Psoas muscle (tissue), 8 donors: ENCODE measurements around the gene MSH3. TPM values are rescaled to one million over a fixed set of nuclear protein-coding genes. Genes with fewer than 3 reads are reported as not detected.
"Not testable (repeated sequence)": the region's sequence is repeated elsewhere in the genome, so short reads cannot be mapped to it uniquely, and the experiment has no call there.

ENCODE experiments used
- ATAC-seq, 4 donors: fragments of 200-7000 bp; cut with Tn5 transposase; one replicate each; pipeline ENCODE4 v1.9.1; 2020; ENCODE audit warnings: moderate library complexity in 3 of 4, mild to moderate bottlenecking in 2 of 4
- DNase-seq, 2 donors: peaks; one replicate each; pipeline ENCODE4 v3.0.0-alpha.2; 2020
- H3K27ac ChIP-seq: fragments of 200-600 bp; one replicate; pipeline ENCODE4 v1.8.0; 2022
- H3K27me3 ChIP-seq, 3 donors: fragments of 200-600 bp in 1 of 3; one replicate each; pipeline versions ENCODE4 v1.6.1 to v1.8.0; 2013 to 2022; ENCODE audit warnings: low read length in 2 of 3, mild to moderate bottlenecking in 2 of 3, moderate library complexity in 1 of 3; ENCODE audit not compliant: insufficient read depth in 3 of 3
- H3K36me3 ChIP-seq, 2 donors: fragments of 200-600 bp in 1 of 2; one replicate each; pipeline versions ENCODE4 v1.6.1 to v1.8.0; 2013 to 2022; ENCODE audit warnings: low read depth in 1 of 2, mild to moderate bottlenecking in 1 of 2, moderate library complexity in 1 of 2; ENCODE audit not compliant: insufficient read depth in 1 of 2
- H3K4me1 ChIP-seq: fragments of 200-600 bp; one replicate; pipeline ENCODE4 v1.8.0; 2022
- H3K4me3 ChIP-seq: fragments of 200-600 bp; one replicate; pipeline ENCODE4 v1.8.0; 2022; ENCODE audit warnings: mild to moderate bottlenecking
- H3K9me3 ChIP-seq: fragments of 200-600 bp; one replicate; pipeline ENCODE4 v1.8.0; 2022
- WGBS, 3 donors: extraction: QIAGEN DNeasy Blood & Tissue Kit; methylation state at CpG; one replicate each; pipeline versions ENCODE4 v1.1.6 to v1.1.7; 2013; 5-methylcytosine and 5-hydroxymethylcytosine counted together
- intact Hi-C, 2 donors: fragments of 100-400 bp; cut with DNase I; formaldehyde crosslinking; loops; one replicate each; pipeline versions ENCODE4 v1.11.0 to v1.14.2; 2022
- polyA plus RNA-seq, 3 donors: library from polyadenylated mRNA; stranded (reverse); fragments of 200-250 nt; gene quantifications; one replicate each; pipeline ENCODE4 v1.2.3, GENCODE V29; 2013
- total RNA-seq, 4 donors: library from RNA; stranded (reverse); fragmentation: NEBNext Ultra II Directional in 2 of 4; extraction: Animal tissue kit (Norgen Biotek cat#: 25700) in 2 of 4; gene quantifications; one replicate each; pipeline versions ENCODE4 v1.2.1 to v1.2.4, GENCODE V29; 2021 to 2023
- TF ChIP-seq, protein P1 (sequence below): fragments of 200-600 bp; IDR thresholded peaks from one replicate; pipeline ENCODE4 v1.8.0; 2022; ENCODE audit warnings: antibody characterized with exemption
- donor health status: healthy with polysubstance abuse.
- donor health status: DM: no; HTN: no; CAD: no; lungs with moderate emphysema.
- donor health status: Bipolar disorder and iron deficiency.
- donor health status: healthy.
- donor health status: DM: yes; HTN: yes; CAD: no.
- donor health status: DM: no; HTN: no; CAD: no.
- donor health status: DM: no; HTN: no; CAD: no.
- donor health status: DM: yes; HTN: yes; CAD: no.

MSH3 gene
- total and polyA plus RNA-seq, 7 donors = 2.8 to 12.6 (median 5.8) TPM

- intact Hi-C loops = no loop called here
- no peaks in the 10 kb centered on the region for H3K27me3 ChIP-seq
- H3K4me3 ChIP-seq = no peak overlapping the region
- no peak for ATAC-seq
- H3K27ac ChIP-seq = no peak overlapping the region
- WGBS, 3 donors = 19 to 23% (median 21%) methylated on average over 2 of the region's 2 CpGs
- no peak for DNase-seq
- TF ChIP-seq, protein P1, sequence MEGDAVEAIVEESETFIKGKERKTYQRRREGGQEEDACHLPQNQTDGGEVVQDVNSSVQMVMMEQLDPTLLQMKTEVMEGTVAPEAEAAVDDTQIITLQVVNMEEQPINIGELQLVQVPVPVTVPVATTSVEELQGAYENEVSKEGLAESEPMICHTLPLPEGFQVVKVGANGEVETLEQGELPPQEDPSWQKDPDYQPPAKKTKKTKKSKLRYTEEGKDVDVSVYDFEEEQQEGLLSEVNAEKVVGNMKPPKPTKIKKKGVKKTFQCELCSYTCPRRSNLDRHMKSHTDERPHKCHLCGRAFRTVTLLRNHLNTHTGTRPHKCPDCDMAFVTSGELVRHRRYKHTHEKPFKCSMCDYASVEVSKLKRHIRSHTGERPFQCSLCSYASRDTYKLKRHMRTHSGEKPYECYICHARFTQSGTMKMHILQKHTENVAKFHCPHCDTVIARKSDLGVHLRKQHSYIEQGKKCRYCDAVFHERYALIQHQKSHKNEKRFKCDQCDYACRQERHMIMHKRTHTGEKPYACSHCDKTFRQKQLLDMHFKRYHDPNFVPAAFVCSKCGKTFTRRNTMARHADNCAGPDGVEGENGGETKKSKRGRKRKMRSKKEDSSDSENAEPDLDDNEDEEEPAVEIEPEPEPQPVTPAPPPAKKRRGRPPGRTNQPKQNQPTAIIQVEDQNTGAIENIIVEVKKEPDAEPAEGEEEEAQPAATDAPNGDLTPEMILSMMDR = no peak
- no peaks in the 10 kb centered on the region for H3K4me1 ChIP-seq
- no peaks in the 10 kb centered on the region for H3K36me3 ChIP-seq
- peaks cover 8% of the 10 kb centered on the region for H3K9me3 ChIP-seq
These were observed 171.5 kb downstream of the MSH3 start for GRCh38 chr5:80825786-80826460.

- no peaks in the 10 kb centered on the region for H3K9me3 ChIP-seq
- no peaks in the 10 kb centered on the region for H3K4me1 ChIP-seq
- H3K4me3 ChIP-seq = no peak overlapping the region
- H3K27me3 ChIP-seq = no peaks in the 10 kb centered on the region
- ATAC-seq = no peak
- no peaks in the 10 kb centered on the region for H3K36me3 ChIP-seq
- no peak for DNase-seq
- TF ChIP-seq, protein P1 = no peak
- intact Hi-C loops = no loop called here
- no peak overlapping the region for H3K27ac ChIP-seq
These were observed 180.3 kb downstream of the MSH3 start for GRCh38 chr5:80834710-80835109.

DNA sequence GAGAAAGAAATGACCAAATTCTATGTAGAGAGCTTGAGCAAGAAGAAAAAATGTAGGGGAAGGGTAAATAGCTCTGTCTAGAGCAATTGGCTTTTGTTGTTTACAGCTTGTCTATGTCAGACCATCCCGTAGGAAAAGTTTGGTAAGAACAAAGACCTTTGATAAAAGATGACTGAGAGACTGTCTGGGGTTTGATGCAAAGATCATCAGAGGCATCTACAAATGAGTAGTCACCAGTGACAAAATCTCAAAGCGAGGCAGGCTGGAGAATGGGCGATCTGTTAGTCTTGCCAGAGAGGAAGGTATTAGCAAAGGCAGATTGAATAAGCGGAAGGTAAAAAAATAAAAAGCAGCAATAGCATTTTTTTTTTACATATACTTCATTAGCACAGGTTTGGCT is 180.7 kb downstream of the MSH3 start:
- Histone ChIP-seq H3K36me3 (no peaks in the 10 kb centered on the region), H3K4me1 (no peaks in the 10 kb centered on the region), H3K4me3 (no peak overlapping the region), H3K27ac (no peak overlapping the region), H3K27me3 (no peaks in the 10 kb centered on the region), H3K9me3 (no peaks in the 10 kb centered on the region)
- intact Hi-C loops = no loop called here
- WGBS, 3 donors = 90 to 93% (median 92%) methylated on average over 4 of the region's 4 CpGs
- TF ChIP-seq, protein P1 = no peak
- DNase-seq (no peak), ATAC-seq (no peak)

- no peaks in the 10 kb centered on the region for H3K9me3 ChIP-seq
- no peaks in the 10 kb centered on the region for H3K36me3 ChIP-seq
- DNase-seq = no peak
- H3K4me1 ChIP-seq = no peaks in the 10 kb centered on the region
- no peak for ATAC-seq
- H3K27ac ChIP-seq = no peak overlapping the region
- TF ChIP-seq, protein P1 = no peak
- H3K27me3 ChIP-seq = no peaks in the 10 kb centered on the region
- intact Hi-C loops = no loop called here
- no peak overlapping the region for H3K4me3 ChIP-seq
These were observed 183.2 kb downstream of the MSH3 start for GRCh38 chr5:80837679-80838078.

DNA sequence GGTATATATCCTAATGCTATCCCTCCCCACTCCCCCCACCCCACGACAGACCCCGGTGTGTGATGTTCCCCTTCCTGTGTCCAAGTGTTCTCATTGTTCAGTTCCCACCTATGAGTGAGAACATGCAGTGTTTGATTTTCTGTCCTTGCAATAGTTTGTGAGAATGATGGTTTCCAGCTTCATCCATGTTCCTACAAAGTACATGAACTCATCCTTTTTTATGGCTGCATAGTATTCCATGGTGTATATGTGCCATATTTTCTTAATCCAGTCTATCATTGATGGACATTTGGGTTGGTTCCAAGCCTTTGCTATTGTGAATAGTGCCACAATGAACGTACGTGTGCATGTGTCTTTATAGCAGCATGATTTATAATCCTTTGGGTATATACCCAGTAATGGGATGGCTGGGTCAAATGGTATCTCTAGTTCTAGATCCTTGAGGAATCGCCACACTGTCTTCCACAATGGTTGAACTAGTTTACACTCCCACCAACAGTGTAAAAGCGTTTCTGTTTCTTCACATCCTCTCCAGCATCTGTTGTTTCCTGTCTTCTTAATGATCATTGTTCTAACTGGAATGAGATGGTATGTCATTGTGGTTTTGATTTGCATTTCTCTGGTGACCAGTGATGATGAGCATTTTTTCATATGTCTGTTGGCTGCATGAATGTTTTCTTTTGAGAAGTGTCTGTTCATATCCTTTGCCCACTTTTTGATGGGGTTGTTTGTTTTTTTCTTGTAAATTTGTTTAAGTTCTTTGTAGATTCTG is 186.8 kb downstream of the MSH3 start:
- H3K27me3 ChIP-seq, ATAC-seq, H3K4me1 ChIP-seq, H3K36me3 ChIP-seq, H3K9me3 ChIP-seq, DNase-seq, H3K27ac ChIP-seq, intact Hi-C loops, H3K4me3 ChIP-seq: not testable (repeated sequence)
- 82 to 91% (median 88%) methylated on average over 5 to 6 of the region's 6 CpGs for WGBS, 3 donors

DNA sequence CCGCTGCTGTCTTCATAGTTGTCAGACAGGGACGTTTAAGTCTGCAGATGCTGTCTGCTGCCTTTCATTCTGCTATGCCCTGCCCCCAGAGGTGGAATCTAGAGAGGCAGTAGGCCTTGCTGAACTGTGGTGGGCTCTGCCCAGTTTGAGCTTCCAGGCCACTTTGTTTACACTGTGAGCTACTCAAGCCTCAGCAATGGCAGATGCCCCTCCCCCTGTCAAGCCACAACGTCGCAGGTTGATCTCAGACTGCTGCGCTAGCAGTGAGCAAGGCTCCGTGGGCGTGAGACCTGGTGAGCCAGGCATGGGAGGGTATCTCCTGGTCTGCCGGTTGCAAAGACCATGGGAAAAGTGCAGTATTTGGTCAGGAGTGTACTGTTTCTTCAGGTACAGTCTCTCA is 192.0 kb downstream of the MSH3 start:
- H3K27me3 ChIP-seq, ATAC-seq, H3K4me3 ChIP-seq, intact Hi-C loops, H3K27ac ChIP-seq, H3K9me3 ChIP-seq, H3K36me3 ChIP-seq, DNase-seq, H3K4me1 ChIP-seq: not testable (repeated sequence)
- 82 to 91% (median 86%) methylated on average over 8 of the region's 8 CpGs for WGBS, 3 donors

DNA sequence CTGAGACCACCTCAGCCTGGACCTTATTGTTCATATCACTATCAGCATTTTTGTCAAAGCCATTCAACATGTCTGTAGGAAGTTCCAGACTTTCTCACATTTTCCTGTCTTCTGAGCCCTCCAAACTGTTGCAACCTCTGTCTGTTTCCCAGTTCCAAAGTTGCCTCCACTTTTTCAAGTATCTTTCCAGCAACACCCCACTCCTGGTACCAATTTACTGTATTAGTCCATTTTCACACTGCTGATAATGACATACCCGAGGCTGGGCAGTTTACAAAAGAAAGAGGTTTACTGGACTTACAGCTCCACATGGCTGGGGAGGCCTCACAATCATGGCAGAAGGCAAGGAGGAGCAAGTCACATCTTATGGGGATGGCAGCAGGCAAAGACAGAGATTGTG is 195.7 kb downstream of the MSH3 start:
- H3K36me3 ChIP-seq = peaks cover 0 to 11% of the 10 kb centered on the region in 2 donors
- H3K4me1 ChIP-seq, ATAC-seq, intact Hi-C loops, H3K27ac ChIP-seq, H3K4me3 ChIP-seq, H3K27me3 ChIP-seq, DNase-seq, H3K9me3 ChIP-seq: not testable (repeated sequence)
- WGBS, 3 donors = 93 to 100% (median 100%) methylated on average over 1 of the region's 1 CpG
